Kidney epithelial cell (primary cell): ENCODE measurements around the gene ZFYVE19. TPM values are rescaled to one million over a fixed set of nuclear protein-coding genes. Genes with fewer than 3 reads are reported as not detected.
A peak's percentile ranks its signal among the peaks of the same experiment; 100 is the strongest.
"Not testable (repeated sequence)": the region's sequence is repeated elsewhere in the genome, so short reads cannot be mapped to it uniquely, and the experiment has no call there.

Source experiments
- DNase-seq: peaks from one replicate; pipeline ENCODE4 v3.0.0-alpha.2; 2010; ENCODE audit warnings: low read depth
- H3K27me3 ChIP-seq: 2 replicates; pipeline ENCODE4 v1.6.0; 2011; ENCODE audit warnings: low read length; ENCODE audit not compliant: control insufficient read depth, insufficient read depth
- H3K36me3 ChIP-seq: 2 replicates; pipeline ENCODE4 v1.5.1; 2011; ENCODE audit warnings: low read length; ENCODE audit not compliant: control insufficient read depth, insufficient read depth
- H3K4me3 ChIP-seq: 2 replicates; pipeline ENCODE4 v1.5.1; 2011; ENCODE audit warnings: low read depth, mild to moderate bottlenecking, control low read depth, low read length
- CTCF ChIP-seq: IDR thresholded peaks from 2 replicates; pipeline ENCODE4 v1.5.1; 2011; ENCODE audit warnings: mild to moderate bottlenecking, moderate library complexity, low read length, control low read depth, inconsistent platforms; ENCODE audit not compliant: insufficient read depth, poor library complexity, severe bottlenecking
- total RNA-seq: library from RNA; depleted of rRNA; stranded (reverse); fragments of >200 nt; gene quantifications from 2 replicates; pipeline ENCODE4 v1.2.3, GENCODE V29; 2015

The ZFYVE19 gene
- total RNA-seq, 1 donor from 2014 or later, result 34.7 TPM

GRCh38 chr15:40856746-40857145, 49.9 kb downstream of the ZFYVE19 start:
- TF ChIP-seq CTCF, result no peak
- peaks cover 3% of the 10 kb centered on the region for H3K36me3 ChIP-seq
- DNase-seq, result no peak
- no peak overlapping the region for H3K4me3 ChIP-seq
- no peaks in the 10 kb centered on the region for H3K27me3 ChIP-seq

- H3K4me3 ChIP-seq, result no peak overlapping the region
- no peaks in the 10 kb centered on the region for H3K27me3 ChIP-seq
- TF ChIP-seq CTCF, result peak; percentile 99
- peaks cover 3% of the 10 kb centered on the region for H3K36me3 ChIP-seq
- DNase-seq, result no peak
These were observed 50.9 kb downstream of the ZFYVE19 start for GRCh38 chr15:40857601-40858341.

GRCh38 chr15:40858706-40859105, 51.8 kb downstream of the ZFYVE19 start:
- Histone ChIP-seq H3K4me3 (no peak overlapping the region), H3K36me3 (peaks cover 3% of the 10 kb centered on the region), H3K27me3 (no peaks in the 10 kb centered on the region)
- no peak for DNase-seq
- TF ChIP-seq CTCF, result no peak

- DNase-seq, result peak; percentile 42
- peak; percentile 92 for TF ChIP-seq CTCF
- no peaks in the 10 kb centered on the region for H3K27me3 ChIP-seq
- H3K4me3 ChIP-seq, result no peak overlapping the region
- peaks cover 3% of the 10 kb centered on the region for H3K36me3 ChIP-seq
These were observed 52.4 kb downstream of the ZFYVE19 start for GRCh38 chr15:40859206-40859851.

GRCh38 chr15:40861147-40861546, 54.3 kb downstream of the ZFYVE19 start:
- H3K4me3 ChIP-seq, H3K27me3 ChIP-seq, H3K36me3 ChIP-seq, DNase-seq: not testable (repeated sequence)

- H3K36me3 ChIP-seq, result no peaks in the 10 kb centered on the region
- H3K27me3 ChIP-seq, result no peaks in the 10 kb centered on the region
- H3K4me3 ChIP-seq, result no peak overlapping the region
- no peak for DNase-seq
- no peak for TF ChIP-seq CTCF
These were observed 56.9 kb downstream of the ZFYVE19 start for GRCh38 chr15:40863660-40864270.
